GM21360 (cell line): ENCODE measurements around the gene BRIP1.

ENCODE experiments used
- ATAC-seq: cut with Tn5 transposase; IDR thresholded peaks from one replicate; pipeline ENCODE4 v1.9.1; 2021; ENCODE audit warnings: mild to moderate bottlenecking, moderate library complexity; ENCODE audit not compliant: unreplicated experiment

Gene BRIP1

DNA sequence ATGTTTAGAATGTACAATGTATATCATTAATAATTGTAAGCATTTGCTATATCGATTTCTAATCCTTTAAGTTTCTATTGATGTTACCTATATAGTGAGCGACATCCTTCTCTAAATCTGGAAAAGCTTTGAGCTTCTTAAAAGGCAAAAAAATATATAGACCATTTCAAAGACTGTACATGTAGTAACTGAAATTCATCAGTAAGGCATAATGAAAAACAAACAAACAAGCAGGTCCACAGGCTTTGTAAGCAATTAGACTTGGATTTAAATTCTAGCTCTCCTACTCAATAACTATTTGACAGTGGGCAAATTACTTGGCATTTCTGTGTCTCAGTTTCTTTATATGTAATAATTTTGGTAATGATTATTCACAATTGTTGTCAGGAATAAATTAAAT is 220.6 kb downstream of the BRIP1 start:
- no peak for ATAC-seq

- ATAC-seq, result no peak
Observed at GRCh38 chr17:61641715-61642114, 221.6 kb downstream of the BRIP1 start.

DNA sequence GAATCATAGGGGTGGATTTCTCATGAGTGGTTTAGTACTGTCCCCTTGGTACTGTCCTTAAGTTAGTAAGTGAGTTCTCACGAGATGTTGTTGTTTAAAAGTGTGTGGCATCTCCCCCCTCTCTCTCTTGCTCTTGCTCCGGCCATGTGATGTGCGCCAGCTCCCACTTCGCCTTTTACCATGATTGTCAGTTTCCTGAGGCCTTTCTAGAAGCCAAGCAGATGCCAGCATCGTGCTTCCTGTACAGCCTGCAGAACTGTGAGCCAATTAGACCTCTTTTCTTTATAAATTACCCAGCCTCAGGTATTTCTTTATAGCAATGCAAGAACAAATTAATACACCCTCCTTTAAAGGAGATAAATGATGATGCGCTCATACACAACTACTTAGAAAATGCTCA is 222.2 kb downstream of the BRIP1 start:
- no peak for ATAC-seq

DNA sequence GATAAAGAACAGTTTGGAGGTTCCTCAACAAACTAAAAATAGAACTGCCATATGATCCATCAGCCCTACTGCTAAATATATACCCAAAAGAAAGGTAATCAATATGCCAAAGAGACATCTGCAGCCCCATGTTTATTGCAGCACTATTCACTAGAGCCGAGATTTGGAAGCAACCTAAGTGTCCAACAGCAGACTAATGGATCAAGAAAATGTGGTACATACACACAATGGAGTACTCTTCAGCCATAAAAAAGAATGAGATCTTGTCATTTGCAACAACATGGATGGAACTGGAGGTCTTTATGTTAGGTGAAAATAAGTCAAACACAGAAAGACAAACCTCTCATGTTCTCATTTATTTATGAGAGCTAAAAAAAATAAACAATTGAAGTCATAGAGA is 223.5 kb downstream of the BRIP1 start:
- no peak for ATAC-seq

- no peak for ATAC-seq
Observed at GRCh38 chr17:61638087-61638486, 225.2 kb downstream of the BRIP1 start.

DNA sequence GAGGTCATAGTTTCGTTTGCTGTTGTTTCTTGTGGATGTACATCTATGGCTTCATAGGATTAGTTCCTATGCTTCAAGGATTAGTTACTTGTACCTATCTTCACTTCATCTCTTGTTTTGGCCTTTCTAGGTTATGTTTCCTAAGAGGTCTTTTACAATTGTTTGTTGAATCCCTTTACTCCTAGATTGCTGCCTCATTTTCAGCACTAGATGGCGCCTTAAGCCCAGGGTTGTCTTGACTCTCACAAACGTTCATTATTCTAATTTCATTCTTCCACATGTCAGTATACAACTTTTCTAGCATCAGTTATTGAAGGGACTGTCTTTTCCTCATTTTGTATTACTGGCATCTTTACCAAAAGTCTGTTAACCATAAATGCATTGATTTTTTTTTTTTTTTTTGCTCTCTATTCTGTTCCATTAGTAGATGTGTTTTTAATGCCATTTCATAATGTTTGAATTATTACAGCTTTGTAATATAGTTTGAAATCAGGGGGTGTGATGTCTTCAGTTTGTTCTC is 227.4 kb downstream of the BRIP1 start:
- no peak for ATAC-seq

DNA sequence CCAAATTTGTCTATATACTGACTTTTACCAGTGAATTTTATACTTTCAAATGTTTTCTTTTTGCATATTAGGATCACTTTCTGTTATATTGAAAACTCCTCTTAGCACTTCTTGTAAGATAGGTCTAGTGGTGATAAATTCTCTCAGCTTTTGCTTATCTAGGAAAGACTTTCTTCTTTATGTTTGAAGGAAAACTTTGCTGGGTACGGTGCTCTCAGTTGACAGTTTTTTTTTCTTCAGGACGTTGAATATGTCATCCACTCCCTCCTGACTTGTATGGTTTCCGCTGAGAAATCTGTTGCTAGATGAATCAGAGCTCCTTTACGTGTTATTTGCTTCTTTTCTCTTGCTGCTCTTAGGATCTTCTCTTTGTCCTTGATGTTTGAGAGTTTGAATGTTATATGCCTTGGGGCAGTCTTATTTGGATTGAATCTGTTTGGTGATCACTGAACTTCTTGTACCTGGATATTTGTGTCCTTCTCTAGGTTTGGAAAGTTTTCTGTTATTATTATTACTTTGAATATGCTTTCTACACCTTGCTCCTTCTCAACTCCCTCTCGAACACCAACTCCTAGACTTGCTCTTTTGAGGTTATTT is 228.3 kb downstream of the BRIP1 start:
- ATAC-seq, result no peak

GRCh38 chr17:61634011-61634539 is 229.3 kb downstream of the BRIP1 start:
- no peak for ATAC-seq

DNA sequence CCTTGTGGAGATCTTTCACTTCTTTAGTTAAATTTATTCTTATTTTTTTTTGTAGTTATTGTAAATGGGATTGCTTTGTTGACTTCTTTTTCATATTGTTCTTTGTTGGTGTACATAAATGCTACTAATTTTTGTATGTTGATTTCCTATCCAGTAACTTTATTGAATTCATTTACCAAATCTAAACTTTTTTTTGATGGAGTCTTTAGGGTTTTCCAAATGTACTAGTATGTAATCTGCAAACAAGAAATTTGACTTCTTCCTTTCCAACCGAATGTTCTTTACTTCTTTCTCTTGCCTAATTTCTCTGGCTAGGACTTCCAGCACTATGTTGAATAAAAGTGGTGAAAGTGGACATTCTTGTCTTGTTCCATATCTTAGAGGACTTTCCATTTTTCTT is 230.5 kb downstream of the BRIP1 start:
- ATAC-seq, result no peak

DNA sequence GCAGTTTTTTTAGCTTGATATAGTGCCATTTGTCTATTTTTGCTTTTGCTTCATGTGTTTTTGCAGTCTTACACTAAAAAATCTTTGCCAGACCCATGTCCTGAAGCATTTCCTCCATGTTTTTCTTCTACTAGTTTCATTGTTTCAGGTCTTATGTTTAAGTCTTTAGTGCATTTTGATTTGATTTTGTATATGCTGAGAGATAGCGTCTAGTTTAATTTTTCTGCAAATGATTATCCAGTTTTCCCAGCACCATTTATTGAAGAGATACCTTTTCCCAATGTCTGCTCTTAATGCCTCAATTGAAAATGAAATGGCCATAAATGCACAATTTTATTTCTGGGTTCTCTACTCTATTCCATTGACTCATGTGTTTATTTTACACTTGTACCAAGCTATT is 231.5 kb downstream of the BRIP1 start:
- no peak for ATAC-seq
